Stimulated activated CD8-positive, alpha-beta memory T cell treated with anti-CD3 and anti-CD28 coated beads, Interleukin-15, amount 100 ng/mL, for 4 hours (primary cell): ENCODE data around the gene USP11.
A peak's percentile ranks its signal among the peaks of the same experiment; 100 is the strongest.

Experiments used
- DNase-seq, 2 donors: peaks; one replicate each; pipeline ENCODE4 v3.0.0-alpha.2; 2020; ENCODE audit warnings: low read depth in 2 of 2

Gene USP11

DNA sequence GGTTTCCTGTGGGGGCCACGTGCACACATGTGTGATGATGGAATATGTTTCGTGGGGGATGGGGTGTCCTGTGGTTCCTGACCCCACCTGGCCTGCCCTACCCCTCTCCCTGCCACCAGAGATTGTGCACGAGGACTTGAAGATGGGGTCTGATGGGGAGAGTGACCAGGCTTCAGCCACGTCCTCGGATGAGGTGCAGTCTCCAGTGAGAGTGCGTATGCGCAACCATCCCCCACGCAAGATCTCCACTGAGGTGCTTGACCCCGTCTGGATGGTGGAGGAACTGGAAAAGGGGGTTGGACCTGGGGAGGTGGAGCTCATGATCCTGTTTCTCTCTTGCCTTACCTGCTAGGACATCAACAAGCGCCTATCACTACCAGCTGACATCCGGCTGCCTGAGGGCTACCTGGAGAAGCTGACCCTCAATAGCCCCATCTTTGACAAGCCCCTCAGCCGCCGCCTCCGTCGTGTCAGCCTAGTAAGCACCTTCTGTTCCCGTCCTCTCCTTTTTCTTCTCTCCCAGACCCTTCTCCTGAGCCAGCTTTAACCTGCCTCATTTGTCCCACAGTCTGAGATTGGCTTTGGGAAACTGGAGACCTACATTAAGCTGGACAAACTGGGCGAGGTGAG, 8.4 kb upstream of the USP11 start:
- DNase-seq: no peak

DNA sequence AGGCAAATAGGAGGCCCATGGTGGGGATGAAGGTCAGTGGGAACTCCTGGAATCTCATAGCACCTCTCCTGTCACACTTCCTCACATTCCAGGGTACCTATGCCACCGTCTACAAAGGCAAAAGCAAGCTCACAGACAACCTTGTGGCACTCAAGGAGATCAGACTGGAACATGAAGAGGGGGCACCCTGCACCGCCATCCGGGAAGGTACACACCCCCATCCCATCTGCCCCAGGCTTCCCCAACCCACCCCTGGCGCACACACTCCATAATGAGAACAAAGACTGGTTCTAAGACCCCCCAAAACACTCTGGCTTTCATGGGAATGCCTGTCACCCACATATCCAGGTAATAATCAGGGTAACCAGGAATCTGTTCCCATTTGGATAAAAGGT, 7.9 kb upstream of the USP11 start:
- DNase-seq: no peak

DNA sequence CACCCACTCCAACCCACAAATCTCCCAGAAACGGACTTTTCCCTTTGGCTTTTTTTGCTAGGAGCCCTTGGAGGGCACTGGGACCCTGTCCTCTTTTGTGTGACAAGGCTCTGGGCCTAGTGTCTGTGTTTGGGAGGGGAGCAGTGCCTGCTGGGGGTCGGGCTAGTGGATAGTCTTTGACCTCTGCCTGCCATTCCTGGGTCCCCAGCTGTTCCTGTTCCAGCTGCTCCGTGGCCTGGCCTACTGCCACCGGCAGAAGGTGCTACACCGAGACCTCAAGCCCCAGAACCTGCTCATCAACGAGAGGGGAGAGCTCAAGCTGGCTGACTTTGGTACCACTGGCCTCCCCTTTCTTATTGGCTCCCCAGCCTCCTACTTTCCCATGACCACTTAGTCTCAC, 6.7 kb upstream of the USP11 start:
- no peak for DNase-seq

DNA sequence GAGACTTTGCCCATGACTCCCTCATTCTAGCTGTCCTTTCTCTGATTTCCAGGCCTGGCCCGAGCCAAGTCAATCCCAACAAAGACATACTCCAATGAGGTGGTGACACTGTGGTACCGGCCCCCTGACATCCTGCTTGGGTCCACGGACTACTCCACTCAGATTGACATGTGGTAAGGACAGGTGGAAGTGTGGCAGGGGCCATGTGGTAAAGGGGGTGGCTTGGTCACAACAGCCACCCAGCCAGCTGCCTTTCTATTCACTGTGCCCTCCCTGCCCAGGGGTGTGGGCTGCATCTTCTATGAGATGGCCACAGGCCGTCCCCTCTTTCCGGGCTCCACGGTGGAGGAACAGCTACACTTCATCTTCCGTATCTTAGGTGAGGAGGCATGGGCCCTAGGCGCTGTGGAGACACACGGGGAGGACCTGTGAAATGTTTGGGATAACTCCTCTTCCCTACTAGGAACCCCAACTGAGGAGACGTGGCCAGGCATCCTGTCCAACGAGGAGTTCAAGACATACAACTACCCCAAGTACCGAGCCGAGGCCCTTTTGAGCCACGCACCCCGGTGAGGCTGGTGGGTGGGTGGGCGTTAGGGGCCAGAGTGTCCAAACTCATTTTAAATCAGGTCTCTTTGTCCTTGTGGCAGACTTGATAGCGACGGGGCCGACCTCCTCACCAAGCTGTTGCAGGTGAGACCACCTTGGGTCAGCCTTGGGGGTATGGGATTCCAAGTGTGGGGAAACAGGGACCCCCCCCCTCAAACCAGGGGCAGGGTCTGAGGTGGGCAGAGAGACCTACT, 6.1 kb upstream of the USP11 start:
- DNase-seq: no peak

DNA sequence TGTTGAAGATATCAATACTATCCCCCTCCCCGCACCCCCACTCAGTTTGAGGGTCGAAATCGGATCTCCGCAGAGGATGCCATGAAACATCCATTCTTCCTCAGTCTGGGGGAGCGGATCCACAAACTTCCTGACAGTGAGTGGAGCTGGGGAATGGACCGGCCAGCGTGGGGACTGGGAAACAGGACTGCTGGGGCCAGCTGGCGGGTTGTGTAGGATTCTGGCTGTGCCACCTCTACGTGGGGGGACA, 5.5 kb upstream of the USP11 start:
- DNase-seq: no peak

DNA sequence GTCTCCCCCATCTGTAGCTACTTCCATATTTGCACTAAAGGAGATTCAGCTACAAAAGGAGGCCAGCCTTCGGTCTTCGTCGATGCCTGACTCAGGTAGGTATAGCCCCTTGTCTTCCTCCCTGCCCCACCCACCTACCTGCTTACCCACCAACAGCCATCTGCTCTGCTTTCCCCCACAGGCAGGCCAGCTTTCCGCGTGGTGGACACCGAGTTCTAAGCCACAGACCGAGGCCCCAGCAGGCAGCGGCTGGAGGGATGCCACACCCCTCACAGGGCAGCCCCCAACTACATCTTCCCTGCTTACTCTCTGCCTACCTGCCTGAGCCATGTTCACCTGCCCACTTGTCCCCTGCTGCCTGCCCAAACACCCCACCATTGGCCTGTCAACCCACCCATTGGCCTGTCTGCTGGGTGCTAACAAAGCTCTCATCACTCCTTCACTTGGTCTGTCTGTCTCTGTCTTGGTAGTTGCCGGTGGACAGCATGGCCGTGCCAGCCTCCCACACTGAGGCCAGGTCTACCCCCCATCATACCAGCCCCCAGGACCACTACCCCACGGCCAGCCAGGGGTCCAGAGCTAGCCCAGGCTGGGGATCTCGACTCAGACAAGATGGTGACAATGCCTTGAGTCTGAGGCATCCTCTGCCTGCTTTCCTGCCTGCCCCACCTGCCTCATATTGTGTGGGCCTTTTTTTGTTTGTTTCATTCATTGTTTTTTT, 4.1 kb upstream of the USP11 start:
- no peak for DNase-seq

DNA sequence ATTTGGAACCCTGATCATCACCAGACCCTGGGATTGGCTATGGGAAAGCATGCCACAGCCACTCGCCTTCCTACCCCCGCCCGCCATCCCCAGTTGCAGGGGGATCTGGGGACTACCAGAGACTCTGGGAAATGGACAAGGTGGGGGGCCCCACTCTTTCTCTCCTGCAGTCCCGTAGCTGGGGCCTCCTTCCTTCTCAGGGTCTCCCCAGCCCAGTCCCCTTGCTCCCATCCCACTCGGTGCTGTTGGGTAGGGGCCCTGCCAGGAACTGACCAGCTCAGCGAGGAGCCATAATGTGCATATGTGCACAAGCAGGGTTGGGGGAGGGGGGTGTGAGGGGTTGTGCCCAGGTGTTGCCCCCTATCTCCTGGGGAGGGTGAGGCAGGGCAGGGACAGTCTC, 3.4 kb upstream of the USP11 start:
- DNase-seq: no peak

DNA sequence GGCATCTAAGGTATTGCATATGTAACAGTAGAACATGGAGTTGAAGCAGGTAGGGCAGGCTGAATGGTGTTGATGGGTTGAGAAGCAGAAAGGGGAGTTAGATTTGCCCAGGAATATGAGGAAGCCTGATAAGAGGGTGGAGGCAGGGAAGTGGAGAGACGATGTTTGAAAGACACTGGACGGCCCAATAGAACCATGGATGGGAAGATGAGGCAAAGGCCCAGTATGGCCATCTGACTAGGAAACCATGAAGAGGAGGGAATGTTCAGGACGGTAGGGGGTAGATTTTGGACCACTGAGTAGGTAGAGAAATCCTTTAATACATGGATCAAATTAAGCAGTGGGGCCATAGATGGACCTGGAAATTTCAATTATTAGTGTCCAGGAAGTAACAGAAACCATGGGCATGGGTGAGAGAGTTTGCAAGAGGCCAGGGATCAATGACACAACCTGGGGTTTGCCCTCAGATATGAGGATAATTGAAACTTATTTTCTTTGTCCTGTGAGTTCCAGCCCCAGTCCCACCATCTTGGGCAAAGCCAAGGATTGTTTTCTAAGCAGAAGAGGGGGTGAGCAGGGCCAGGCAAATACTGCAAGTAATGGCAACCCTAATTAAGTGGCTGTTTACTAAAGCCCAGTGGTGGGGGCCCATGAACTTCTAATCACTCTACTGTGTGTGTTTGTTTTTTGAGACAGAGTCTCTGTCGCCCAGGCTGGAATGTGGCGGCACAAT, 2.5 kb upstream of the USP11 start:
- DNase-seq: no peak

DNA sequence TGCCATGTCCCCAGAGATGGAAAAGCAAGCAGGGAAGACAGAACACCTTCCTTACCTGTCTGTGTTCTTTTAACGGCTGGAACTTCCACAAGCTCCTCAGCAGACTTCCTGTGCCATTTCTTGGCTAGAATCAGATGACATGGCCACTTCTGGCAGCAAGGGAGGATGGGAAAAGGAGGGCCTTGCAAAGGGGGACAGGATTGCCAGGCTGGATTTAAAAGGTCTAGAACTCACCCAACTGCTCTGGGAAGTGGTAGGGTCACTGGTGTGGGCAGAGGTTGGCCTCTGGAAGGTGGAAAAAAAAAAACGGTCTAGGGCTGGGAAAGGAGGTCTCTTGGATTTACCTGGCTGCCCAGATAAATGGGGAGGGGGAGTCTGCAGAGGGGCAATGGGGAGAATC, 1.6 kb upstream of the USP11 start:
- no peak for DNase-seq

DNA sequence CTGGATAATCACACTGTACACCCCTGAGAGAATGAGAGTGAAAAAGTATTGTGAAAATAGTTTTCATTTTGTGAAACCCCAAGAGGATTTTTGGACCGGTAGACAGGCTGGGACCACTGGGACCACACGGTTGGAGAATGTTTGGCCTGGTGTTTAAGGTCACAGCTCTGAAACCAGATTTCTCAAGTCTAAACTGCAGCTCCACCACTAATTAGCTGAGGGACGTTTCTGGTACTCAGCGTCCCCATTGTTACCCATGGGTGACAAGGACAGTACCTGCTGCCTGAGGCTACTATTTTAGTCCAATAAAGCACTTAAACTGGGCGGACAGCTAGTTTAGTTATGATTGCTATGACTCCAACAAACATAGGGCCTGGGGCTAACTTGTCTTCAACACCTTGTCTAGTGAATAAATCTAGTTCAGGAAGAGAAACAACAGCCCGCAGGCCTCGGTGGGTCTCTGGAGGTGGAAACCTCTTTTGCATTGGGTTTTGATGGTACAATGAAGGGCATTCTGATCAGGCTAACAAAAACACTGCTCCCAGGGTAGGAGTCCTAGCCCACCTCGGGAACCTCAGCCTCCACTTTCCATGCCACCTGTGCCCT, 509 bp upstream of the USP11 start:
- no peak for DNase-seq

DNA sequence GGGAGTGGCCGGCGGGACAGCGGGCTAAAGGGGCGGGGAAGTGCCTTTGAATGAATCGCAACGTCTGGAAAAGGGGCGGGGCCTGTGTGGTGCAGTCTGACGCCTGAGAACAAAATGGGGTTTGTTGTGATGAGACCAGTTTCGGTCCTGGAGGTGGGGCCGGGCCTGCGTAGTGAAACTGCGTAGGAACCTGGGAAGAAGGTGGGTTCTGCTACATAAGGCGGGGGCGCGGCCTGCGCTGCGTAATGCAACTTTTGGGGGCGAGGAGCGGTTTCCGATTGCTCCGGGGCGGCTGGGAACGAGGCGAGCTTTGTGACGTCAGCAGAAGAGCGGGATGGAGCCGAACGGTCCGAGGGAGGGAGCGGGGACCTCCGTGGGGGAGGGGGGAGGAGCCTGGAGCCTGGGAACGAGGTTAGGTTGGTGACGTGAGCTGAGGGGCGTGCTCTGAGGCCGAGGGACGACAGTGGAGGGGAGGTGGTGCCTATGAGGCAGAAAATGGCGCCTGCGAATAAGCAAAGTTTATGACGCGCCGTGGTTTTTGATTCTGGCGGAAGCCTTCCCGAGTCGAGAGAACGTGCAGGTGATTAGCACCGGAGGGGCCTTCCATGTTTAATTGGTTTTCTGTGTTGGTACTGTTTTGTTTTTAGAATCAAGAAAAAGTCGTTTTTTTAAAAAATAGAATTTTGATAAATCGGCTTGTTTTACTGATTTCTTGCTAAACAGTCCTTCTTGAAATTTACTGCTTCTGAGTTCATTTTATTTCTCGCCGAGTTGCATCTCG, 714 bp downstream of the USP11 start:
- peak; percentile 92 to 94 for DNase-seq

DNA sequence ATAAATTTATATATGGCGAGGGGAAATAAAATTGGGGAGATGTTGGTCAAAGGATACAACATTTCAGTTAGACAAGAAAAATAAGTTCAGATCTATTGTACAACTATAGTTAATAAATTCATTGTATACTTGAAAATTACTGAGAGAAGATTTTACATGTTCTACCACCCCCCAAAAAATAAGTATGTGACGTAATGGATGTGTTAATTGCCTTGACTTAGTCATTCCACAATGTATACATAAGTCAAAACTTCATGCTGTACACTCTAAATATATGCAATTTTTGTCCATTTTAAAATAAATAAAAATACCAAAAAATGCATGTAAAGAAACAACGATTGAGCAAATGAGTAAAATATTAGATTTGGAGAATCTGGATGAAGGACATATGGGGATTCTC, 1.8 kb downstream of the USP11 start:
- DNase-seq: no peak

DNA sequence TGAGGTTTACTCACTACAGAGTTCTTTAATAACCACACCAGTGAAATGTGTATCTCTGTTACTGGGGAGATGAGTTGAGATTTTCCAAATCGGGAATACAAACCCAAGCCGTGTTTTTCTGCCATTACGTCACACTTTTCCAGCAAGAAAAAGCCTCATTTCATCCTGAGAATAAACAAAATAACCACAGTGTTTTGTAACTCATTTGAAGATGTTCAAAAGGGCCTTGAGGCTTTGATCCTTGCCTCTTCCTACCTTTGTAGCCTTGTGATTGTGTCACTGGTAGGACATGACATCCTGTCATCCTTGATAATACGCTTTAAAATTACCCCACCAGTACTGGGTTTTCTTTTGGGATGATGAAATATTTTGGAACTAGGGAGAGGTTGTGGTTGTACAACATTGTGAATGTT, 2.9 kb downstream of the USP11 start:
- DNase-seq: no peak

DNA sequence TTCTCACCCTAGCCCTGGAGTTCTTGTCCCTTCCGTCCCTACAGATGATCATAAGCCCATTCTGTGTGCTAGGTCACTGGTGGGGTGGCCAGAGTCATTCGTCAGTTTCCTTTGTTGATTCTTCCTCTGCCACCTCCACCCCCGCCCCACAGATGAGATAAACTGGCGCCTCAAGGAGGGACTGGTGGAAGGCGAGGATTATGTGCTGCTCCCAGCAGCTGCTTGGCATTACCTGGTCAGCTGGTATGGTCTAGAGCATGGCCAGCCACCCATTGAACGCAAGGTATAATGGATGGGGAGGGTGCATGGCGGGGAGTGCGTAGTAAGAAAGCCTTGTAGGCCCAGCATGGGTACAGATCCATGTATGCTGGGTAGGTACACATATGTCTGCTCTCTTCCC, 6.4 kb downstream of the USP11 start:
- no peak for DNase-seq

DNA sequence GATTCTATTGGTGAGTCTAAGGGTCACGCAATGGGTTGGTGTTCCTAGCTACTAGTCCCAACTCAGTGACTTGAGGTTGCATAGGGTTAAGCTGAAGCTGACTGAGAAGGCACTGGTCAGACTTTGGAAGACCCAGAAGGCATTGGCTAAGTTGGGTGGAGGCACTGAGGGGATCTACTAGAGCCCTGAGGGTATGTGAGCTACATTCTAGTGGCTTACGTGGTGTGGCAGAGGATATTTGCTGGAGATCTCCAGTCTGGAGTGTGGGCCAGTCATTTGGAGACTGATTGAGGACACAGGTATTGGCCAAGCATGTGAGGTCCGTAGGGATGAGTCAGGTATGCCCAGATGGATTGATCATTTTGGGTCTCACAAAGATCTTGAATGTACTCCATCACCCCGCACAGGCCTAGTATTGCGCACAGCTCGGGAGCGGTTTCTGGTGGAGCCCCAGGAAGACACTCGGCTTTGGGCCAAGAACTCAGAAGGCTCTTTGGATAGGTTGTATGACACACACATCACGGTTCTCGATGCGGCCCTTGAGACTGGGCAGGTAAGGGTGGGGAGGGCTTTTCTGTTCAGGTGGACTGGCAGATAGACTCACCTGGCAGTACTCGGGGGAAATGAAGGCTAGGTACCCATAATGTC, 7.2 kb downstream of the USP11 start:
- DNase-seq: no peak

DNA sequence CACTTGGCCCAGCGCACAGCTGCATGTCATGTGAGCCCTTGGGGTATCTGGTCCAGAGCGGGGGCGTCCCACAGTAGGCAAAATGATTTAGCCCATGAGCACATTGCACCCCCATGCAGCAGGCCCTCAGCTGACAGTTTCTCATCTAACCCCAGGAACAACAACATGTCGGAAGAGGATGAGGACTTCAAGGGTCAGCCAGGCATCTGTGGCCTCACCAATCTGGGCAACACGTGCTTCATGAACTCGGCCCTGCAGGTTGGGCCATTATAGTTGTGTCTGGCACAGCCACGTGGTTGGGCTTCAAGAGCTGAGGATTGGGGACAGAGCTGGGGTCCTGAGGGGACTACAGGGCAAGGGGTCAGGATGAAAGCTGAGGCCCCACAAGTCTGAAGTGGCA, 7.8 kb downstream of the USP11 start:
- no peak for DNase-seq

DNA sequence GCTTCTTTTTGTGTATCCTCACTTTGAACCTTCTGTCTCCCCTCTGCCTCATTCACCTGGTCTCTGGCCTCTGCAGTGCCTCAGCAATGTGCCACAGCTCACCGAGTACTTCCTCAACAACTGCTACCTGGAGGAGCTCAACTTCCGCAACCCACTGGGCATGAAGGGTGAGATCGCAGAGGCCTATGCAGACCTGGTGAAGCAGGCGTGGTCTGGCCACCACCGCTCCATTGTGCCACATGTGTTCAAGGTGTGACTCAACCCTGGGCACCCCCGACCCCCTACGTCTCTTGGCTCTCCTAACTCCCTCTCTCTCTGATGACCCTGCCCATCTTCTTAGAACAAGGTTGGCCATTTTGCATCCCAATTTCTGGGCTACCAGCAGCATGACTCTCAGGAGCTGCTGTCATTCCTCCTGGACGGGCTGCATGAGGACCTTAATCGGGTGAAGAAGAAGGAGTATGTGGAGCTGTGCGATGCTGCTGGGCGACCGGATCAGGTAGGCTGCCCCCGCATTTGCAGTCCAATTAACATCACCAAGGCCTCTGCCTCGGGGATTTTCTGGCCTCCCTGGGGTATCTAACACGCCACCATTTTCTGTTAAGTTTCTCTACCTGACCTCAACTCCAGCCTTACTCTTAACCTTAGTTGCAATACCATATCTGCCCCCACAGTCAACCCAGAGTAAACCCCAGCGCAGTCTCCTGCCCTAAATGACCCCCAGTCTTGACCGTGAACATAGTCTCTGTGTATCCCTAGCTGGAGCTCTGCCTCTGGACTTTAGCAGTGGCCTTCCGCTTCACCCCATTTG, 8.6 kb downstream of the USP11 start:
- no peak for DNase-seq

DNA sequence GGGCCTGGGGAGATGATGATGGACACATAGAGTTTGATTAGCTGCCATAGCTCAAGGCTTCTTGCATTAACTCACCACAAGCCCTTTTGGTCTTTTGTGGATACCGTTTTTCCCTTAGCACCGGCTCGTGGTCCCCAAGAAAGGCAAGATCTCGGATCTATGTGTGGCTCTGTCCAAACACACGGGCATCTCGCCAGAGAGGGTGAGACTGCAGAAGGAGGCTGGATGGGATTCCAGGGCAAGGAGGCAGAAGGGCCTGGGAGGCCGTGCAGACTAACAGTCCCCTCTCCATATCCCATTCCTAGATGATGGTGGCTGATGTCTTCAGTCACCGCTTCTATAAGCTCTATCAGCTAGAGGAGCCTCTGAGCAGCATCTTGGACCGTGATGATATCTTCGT, 9.5 kb downstream of the USP11 start:
- no peak for DNase-seq

DNA sequence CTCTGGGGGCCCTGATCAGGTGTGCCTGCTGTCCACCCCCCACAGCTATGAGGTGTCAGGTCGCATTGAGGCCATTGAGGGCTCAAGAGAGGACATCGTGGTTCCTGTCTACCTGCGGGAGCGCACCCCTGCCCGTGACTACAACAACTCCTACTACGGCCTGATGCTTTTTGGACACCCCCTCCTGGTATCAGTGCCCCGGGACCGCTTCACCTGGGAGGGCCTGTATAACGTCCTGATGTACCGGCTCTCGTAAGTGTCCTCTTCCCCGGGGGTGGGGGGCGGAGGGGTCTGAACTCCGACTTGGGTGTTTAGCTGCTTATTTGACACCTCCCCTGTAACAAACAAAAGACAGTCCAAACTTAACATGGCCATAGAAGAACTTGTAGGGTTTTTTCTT, 10.5 kb downstream of the USP11 start:
- no peak for DNase-seq

DNA sequence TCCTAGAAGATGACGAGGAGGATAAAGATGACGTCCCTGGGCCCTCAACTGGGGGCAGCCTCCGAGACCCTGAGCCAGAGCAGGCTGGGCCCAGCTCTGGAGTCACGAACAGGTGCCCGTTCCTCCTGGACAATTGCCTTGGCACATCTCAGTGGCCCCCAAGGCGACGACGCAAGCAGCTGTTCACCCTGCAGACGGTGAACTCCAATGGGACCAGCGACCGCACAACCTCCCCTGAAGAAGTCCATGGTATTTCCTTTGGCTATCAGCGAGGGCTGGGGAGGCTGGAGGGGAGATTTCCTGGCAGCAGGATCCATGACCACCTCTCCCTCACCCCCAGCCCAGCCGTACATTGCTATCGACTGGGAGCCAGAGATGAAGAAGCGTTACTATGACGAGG, 11.9 kb downstream of the USP11 start:
- DNase-seq: no peak
